ENCODE results near the gene BSDC1. TPM values are rescaled to one million over a fixed set of nuclear protein-coding genes. Genes with fewer than 3 reads are reported as not detected.

The BSDC1 gene
- total RNA-seq, 1 experiment from 2014 or later: 44.3 TPM

GRCh38 chr1:32426489-32427255 lies 32.4 kb upstream of the BSDC1 start (continued):
- TF ChIP-seq, protein P1, sequence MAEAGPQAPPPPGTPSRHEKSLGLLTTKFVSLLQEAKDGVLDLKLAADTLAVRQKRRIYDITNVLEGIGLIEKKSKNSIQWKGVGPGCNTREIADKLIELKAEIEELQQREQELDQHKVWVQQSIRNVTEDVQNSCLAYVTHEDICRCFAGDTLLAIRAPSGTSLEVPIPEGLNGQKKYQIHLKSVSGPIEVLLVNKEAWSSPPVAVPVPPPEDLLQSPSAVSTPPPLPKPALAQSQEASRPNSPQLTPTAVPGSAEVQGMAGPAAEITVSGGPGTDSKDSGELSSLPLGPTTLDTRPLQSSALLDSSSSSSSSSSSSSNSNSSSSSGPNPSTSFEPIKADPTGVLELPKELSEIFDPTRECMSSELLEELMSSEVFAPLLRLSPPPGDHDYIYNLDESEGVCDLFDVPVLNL (CRISPR knock-in tag; IDR thresholded peaks at IDR 0.05; ENCODE audit: borderline replicate concordance, low read depth): no peak
- no peak for TF ChIP-seq PREB (CRISPR knock-in tag; IDR thresholded peaks at IDR 0.05; ENCODE audit: borderline replicate concordance)
- TF ChIP-seq ZNF317 (CRISPR knock-in tag; IDR thresholded peaks at IDR 0.05; ENCODE audit: borderline replicate concordance, low read depth): no peak
- no peak for TF ChIP-seq ZNF416 (CRISPR knock-in tag; IDR thresholded peaks at IDR 0.05)

DNA sequence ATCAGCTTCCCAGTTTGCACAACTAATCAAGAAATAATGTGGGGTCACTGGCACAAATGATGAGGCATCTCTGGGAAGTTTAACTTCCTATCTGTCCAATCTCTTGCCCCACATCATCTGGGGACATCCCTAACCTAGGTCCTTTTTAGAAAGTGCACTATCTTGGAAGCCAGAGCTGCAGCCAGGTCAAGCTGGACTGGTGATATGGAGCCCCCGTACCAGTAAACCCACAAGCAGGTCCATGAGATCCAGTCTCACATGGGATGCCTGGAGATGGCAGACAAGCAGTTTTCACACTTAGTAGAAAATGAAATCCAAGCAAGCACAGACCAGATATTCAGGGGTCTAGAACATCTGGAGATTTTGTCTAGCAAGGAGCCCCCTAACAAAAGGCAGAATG lies 27.5 kb upstream of the BSDC1 start:
- ChIA-PET CTCF (no interaction called here), POLR2A (no interaction called here)

More for the DNA sequence above, 27.5 kb upstream of the BSDC1 start:
- H3K9me3 Mint-ChIP-seq: peaks cover 39% of the 10 kb centered on the region
- TF ChIP-seq, protein P2, sequence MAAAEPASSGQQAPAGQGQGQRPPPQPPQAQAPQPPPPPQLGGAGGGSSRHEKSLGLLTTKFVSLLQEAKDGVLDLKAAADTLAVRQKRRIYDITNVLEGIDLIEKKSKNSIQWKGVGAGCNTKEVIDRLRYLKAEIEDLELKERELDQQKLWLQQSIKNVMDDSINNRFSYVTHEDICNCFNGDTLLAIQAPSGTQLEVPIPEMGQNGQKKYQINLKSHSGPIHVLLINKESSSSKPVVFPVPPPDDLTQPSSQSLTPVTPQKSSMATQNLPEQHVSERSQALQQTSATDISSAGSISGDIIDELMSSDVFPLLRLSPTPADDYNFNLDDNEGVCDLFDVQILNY (CRISPR knock-in tag; IDR thresholded peaks at IDR 0.05): no peak
- TF ChIP-seq, protein P3, sequence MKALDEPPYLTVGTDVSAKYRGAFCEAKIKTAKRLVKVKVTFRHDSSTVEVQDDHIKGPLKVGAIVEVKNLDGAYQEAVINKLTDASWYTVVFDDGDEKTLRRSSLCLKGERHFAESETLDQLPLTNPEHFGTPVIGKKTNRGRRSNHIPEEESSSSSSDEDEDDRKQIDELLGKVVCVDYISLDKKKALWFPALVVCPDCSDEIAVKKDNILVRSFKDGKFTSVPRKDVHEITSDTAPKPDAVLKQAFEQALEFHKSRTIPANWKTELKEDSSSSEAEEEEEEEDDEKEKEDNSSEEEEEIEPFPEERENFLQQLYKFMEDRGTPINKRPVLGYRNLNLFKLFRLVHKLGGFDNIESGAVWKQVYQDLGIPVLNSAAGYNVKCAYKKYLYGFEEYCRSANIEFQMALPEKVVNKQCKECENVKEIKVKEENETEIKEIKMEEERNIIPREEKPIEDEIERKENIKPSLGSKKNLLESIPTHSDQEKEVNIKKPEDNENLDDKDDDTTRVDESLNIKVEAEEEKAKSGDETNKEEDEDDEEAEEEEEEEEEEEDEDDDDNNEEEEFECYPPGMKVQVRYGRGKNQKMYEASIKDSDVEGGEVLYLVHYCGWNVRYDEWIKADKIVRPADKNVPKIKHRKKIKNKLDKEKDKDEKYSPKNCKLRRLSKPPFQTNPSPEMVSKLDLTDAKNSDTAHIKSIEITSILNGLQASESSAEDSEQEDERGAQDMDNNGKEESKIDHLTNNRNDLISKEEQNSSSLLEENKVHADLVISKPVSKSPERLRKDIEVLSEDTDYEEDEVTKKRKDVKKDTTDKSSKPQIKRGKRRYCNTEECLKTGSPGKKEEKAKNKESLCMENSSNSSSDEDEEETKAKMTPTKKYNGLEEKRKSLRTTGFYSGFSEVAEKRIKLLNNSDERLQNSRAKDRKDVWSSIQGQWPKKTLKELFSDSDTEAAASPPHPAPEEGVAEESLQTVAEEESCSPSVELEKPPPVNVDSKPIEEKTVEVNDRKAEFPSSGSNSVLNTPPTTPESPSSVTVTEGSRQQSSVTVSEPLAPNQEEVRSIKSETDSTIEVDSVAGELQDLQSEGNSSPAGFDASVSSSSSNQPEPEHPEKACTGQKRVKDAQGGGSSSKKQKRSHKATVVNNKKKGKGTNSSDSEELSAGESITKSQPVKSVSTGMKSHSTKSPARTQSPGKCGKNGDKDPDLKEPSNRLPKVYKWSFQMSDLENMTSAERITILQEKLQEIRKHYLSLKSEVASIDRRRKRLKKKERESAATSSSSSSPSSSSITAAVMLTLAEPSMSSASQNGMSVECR (CRISPR knock-in tag; IDR thresholded peaks at IDR 0.05; ENCODE audit: borderline replicate concordance): no peak
- TF ChIP-seq FOXP4 (CRISPR knock-in tag; IDR thresholded peaks at IDR 0.05) (no peak), AR (CRISPR knock-in tag; IDR thresholded peaks at IDR 0.05) (no peak), FOXP1 (CRISPR knock-in tag; IDR thresholded peaks at IDR 0.05; ENCODE audit: borderline replicate concordance) (no peak), GRHL2 (CRISPR knock-in tag; IDR thresholded peaks at IDR 0.05; ENCODE audit: insufficient replicate concordance, severe bottlenecking) (no peak), SOX15 (CRISPR knock-in tag; IDR thresholded peaks at IDR 0.05) (no peak), MYBL2 (CRISPR knock-in tag; IDR thresholded peaks at IDR 0.05) (no peak)
- TF ChIP-seq, protein P4, sequence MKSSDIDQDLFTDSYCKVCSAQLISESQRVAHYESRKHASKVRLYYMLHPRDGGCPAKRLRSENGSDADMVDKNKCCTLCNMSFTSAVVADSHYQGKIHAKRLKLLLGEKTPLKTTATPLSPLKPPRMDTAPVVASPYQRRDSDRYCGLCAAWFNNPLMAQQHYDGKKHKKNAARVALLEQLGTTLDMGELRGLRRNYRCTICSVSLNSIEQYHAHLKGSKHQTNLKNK (CRISPR knock-in tag; IDR thresholded peaks at IDR 0.05): no peak
- no peak overlapping the region for H3K27ac Mint-ChIP-seq
- H3K36me3 Mint-ChIP-seq: peaks cover 32% of the 10 kb centered on the region
- no peaks in the 10 kb centered on the region; the same call in 1 of the 2 replicates for H3K27me3 Mint-ChIP-seq (ENCODE audit: low read depth)
- no peak overlapping the region for H3K4me3 Mint-ChIP-seq
- H3K4me1 Mint-ChIP-seq: peaks cover 10% of the 10 kb centered on the region
- DNase-seq (ENCODE audit: low spot score) (no peak), ATAC-seq (no peak)
